C4-2B (cell line): Measurements from ENCODE around the gene DNAL4.

ENCODE experiments used
- ZFX ChIP-seq: fragments of 450-650 bp; IDR thresholded peaks from 2 replicates; pipeline ENCODE4 v1.6.1; 2017
- TF ChIP-seq, protein P1 (sequence below): fragments of 450-650 bp; conservative IDR thresholded peaks from 2 replicates; pipeline ENCODE4 v1.5.1; 2017; ENCODE audit warnings: mild to moderate bottlenecking

DNA sequence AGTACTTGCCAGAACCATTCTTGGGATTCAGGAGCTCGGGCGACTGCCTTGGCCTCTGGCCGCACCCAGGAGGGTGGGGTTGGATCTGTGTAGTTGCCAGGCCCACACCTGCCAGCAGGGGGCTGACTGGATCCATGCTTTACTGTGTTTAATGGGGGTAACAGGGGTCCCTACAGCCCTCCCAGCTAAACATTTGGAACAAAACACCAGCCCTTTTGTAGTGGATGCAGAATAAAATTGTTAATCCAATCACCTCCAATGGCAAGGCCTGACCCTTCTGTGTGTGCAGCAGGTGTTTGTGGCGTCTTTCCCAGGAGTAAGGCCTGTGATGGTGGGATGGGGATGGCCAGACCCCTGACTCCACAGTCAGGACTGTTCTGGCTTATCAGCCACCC is 60.6 kb downstream of the DNAL4 start:
- TF ChIP-seq, protein P1, sequence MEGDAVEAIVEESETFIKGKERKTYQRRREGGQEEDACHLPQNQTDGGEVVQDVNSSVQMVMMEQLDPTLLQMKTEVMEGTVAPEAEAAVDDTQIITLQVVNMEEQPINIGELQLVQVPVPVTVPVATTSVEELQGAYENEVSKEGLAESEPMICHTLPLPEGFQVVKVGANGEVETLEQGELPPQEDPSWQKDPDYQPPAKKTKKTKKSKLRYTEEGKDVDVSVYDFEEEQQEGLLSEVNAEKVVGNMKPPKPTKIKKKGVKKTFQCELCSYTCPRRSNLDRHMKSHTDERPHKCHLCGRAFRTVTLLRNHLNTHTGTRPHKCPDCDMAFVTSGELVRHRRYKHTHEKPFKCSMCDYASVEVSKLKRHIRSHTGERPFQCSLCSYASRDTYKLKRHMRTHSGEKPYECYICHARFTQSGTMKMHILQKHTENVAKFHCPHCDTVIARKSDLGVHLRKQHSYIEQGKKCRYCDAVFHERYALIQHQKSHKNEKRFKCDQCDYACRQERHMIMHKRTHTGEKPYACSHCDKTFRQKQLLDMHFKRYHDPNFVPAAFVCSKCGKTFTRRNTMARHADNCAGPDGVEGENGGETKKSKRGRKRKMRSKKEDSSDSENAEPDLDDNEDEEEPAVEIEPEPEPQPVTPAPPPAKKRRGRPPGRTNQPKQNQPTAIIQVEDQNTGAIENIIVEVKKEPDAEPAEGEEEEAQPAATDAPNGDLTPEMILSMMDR, result no peak; the same call in 1 of the 2 replicates
- TF ChIP-seq ZFX, result no peak
